Sigmoid colon (tissue), 7 donors: ENCODE results near the gene MAVS. TPM values are rescaled to one million over a fixed set of nuclear protein-coding genes. Genes with fewer than 3 reads are reported as not detected.
"Not testable (repeated sequence)": the region's sequence is repeated elsewhere in the genome, so short reads cannot be mapped to it uniquely, and the experiment has no call there.

Experiments used
- DNase-seq: peaks from one replicate; pipeline ENCODE4 v3.0.0-alpha.2; 2019
- H3K27ac ChIP-seq, 4 donors: fragments of 200-600 bp; sonication (generic); one replicate each; pipeline ENCODE4 v1.5.1; 2016 to 2019; ENCODE audit warnings: mild to moderate bottlenecking in 1 of 4
- H3K27me3 ChIP-seq, 3 donors: fragments of 200-600 bp; sonication (generic); one replicate each; pipeline ENCODE4 v1.5.1; 2019; ENCODE audit warnings: mild to moderate bottlenecking in 1 of 3
- H3K36me3 ChIP-seq, 4 donors: fragments of 200-600 bp; sonication (generic); one replicate each; pipeline ENCODE4 v1.5.1; 2016 to 2019
- H3K4me1 ChIP-seq, 4 donors: fragments of 200-600 bp; sonication (generic); one replicate each; pipeline ENCODE4 v1.5.1; 2017 to 2019
- H3K4me3 ChIP-seq, 4 donors: fragments of 200-600 bp; sonication (generic); one replicate each; pipeline ENCODE4 v1.5.1; 2017 to 2019; ENCODE audit warnings: mild to moderate bottlenecking in 2 of 4, moderate library complexity in 1 of 4
- H3K9me3 ChIP-seq, 4 donors: fragments of 200-600 bp in 3 of 4; sonication (generic) in 3 of 4; one replicate each; pipeline versions ENCODE4 v1.5.1 to v1.6.1; 2013 to 2019
- CTCF ChIP-seq, 4 experiments: fragments of 450-650 bp in 3 of 4; fragments of 200-600 bp in 1 of 4; IDR thresholded peaks; one replicate each; pipeline ENCODE4 v1.5.1; 2016 to 2019; ENCODE audit warnings: antibody characterized with exemption in 4 of 4, mild to moderate bottlenecking in 3 of 4, moderate library complexity in 2 of 4
- EP300 ChIP-seq, 4 donors: sonication (generic); formaldehyde crosslinking; IDR thresholded peaks; one replicate each; pipeline ENCODE4 v1.6.1; 2017; ENCODE audit warnings: antibody characterized with exemption in 4 of 4
- POLR2A ChIP-seq, 2 donors: fragments of 450-650 bp; IDR thresholded peaks; one replicate each; pipeline ENCODE4 v1.6.1; 2016; ENCODE audit warnings: antibody characterized with exemption in 2 of 2, mild to moderate bottlenecking in 2 of 2, moderate library complexity in 2 of 2
- POLR2AphosphoS5 ChIP-seq, 4 donors: sonication (generic); formaldehyde crosslinking; IDR thresholded peaks; one replicate each; pipeline ENCODE4 v1.6.1; 2017; ENCODE audit warnings: antibody characterized with exemption in 4 of 4
- WGBS, 2 donors: extraction: QIAGEN DNeasy Blood & Tissue Kit; methylation state at CpG; one replicate each; pipeline ENCODE4 v1.1.7; 2013; 5-methylcytosine and 5-hydroxymethylcytosine counted together
- intact Hi-C: fragments of 100-400 bp; cut with DNase I; formaldehyde crosslinking; loops from one replicate; pipeline ENCODE4 v1.15.1; 2023
- polyA plus RNA-seq, 3 donors: library from polyadenylated mRNA; stranded (reverse); fragments of 200-250 nt; gene quantifications; one replicate each; pipeline ENCODE4 v1.2.3, GENCODE V29; 2013
- total RNA-seq, 4 donors: library from RNA; depleted of rRNA; stranded (reverse); fragments of >200 nt; gene quantifications; one replicate each; pipeline ENCODE4 v1.1.0, GENCODE V29; 2016
- donor health status: healthy with polysubstance abuse.
- donor health status: Bipolar disorder and iron deficiency.
- donor health status: healthy.

MAVS gene
- total and polyA plus RNA-seq, 7 donors = 9.6 to 55.2 (median 18.0) TPM

GRCh38 chr20:3904857-3905256 is 58.2 kb downstream of the MAVS start:
- no peak for DNase-seq
- Histone ChIP-seq H3K27me3 (no peaks in the 10 kb centered on the region), H3K4me1 (peaks cover 0 to 45% (median 31%) of the 10 kb centered on the region in 4 donors), H3K4me3 (no peak overlapping the region), H3K9me3 (no peaks in the 10 kb centered on the region), H3K27ac (no peak overlapping the region), H3K36me3 (peaks cover 10 to 21% (median 17%) of the 10 kb centered on the region in 4 donors)
- intact Hi-C loops = no loop called here
- 85 to 86% methylated on average over 5 of the region's 5 CpGs for WGBS, 2 donors
- TF ChIP-seq POLR2AphosphoS5 (IDR thresholded peaks at IDR 0.05) (no peak), EP300 (IDR thresholded peaks at IDR 0.05) (no peak), POLR2A (IDR thresholded peaks at IDR 0.05) (no peak), CTCF (IDR thresholded peaks at IDR 0.05) (no peak)

GRCh38 chr20:3906744-3907721 is 60.4 kb downstream of the MAVS start:
- H3K4me3 ChIP-seq, DNase-seq, H3K27me3 ChIP-seq, H3K9me3 ChIP-seq, H3K27ac ChIP-seq, intact Hi-C loops: not testable (repeated sequence)
- peaks cover 10 to 43% (median 32%) of the 10 kb centered on the region in 4 donors for H3K36me3 ChIP-seq
- H3K4me1 ChIP-seq = peaks cover 0 to 25% (median 17%) of the 10 kb centered on the region in 4 donors
- WGBS, 2 donors = 72 to 82% methylated on average over 17 of the region's 17 CpGs

GRCh38 chr20:3908667-3909066 is 62.0 kb downstream of the MAVS start:
- TF ChIP-seq POLR2A (IDR thresholded peaks at IDR 0.05) = no peak
- TF ChIP-seq CTCF (IDR thresholded peaks at IDR 0.05) = no peak
- no peak for TF ChIP-seq EP300 (IDR thresholded peaks at IDR 0.05)
- no peak for TF ChIP-seq POLR2AphosphoS5 (IDR thresholded peaks at IDR 0.05)
- intact Hi-C loops = no loop called here
- peaks cover 10 to 59% (median 42%) of the 10 kb centered on the region in 4 donors for H3K36me3 ChIP-seq
- H3K4me1 ChIP-seq = peaks cover 0 to 16% (median 12%) of the 10 kb centered on the region in 4 donors
- 85 to 94% methylated on average over 4 of the region's 4 CpGs for WGBS, 2 donors
- H3K4me3 ChIP-seq = no peak overlapping the region
- no peaks in the 10 kb centered on the region for H3K9me3 ChIP-seq
- no peak for DNase-seq
- no peak overlapping the region for H3K27ac ChIP-seq
- no peaks in the 10 kb centered on the region for H3K27me3 ChIP-seq

GRCh38 chr20:3909952-3910366 is 63.3 kb downstream of the MAVS start:
- Histone ChIP-seq H3K4me3 (no peak overlapping the region), H3K36me3 (peaks cover 10 to 72% (median 50%) of the 10 kb centered on the region in 4 donors), H3K9me3 (no peaks in the 10 kb centered on the region), H3K4me1 (peaks cover 0 to 8% (median 5%) of the 10 kb centered on the region in 4 donors), H3K27me3 (no peaks in the 10 kb centered on the region), H3K27ac (no peak overlapping the region)
- no peak for DNase-seq
- TF ChIP-seq EP300 (IDR thresholded peaks at IDR 0.05) (no peak), POLR2AphosphoS5 (IDR thresholded peaks at IDR 0.05) (no peak), CTCF (IDR thresholded peaks at IDR 0.05) (no peak), POLR2A (IDR thresholded peaks at IDR 0.05) (no peak)
- intact Hi-C loops = no loop called here

- 17 to 64% methylated on average over 2 of the region's 2 CpGs for WGBS, 2 donors
- intact Hi-C loops = no loop called here
- Histone ChIP-seq H3K4me1 (peaks cover 0 to 6% (median 4%) of the 10 kb centered on the region in 4 donors), H3K36me3 (peaks cover 10 to 80% (median 50%) of the 10 kb centered on the region in 4 donors), H3K27me3 (no peaks in the 10 kb centered on the region), H3K27ac (no peak overlapping the region), H3K4me3 (no peak overlapping the region), H3K9me3 (no peaks in the 10 kb centered on the region)
- DNase-seq = no peak
- TF ChIP-seq POLR2AphosphoS5 (IDR thresholded peaks at IDR 0.05) = no peak
- no peak for TF ChIP-seq EP300 (IDR thresholded peaks at IDR 0.05)
- no peak for TF ChIP-seq CTCF (IDR thresholded peaks at IDR 0.05)
- no peak for TF ChIP-seq POLR2A (IDR thresholded peaks at IDR 0.05)
These were observed 64.2 kb downstream of the MAVS start for GRCh38 chr20:3910853-3911252.
